Lower leg skin (tissue), 4 donors: Measurements from ENCODE around the gene RABL6. TPM values are rescaled to one million over a fixed set of nuclear protein-coding genes. Genes with fewer than 3 reads are reported as not detected.
"Not testable (repeated sequence)": the region's sequence is repeated elsewhere in the genome, so short reads cannot be mapped to it uniquely, and the experiment has no call there.

Experiments used
- DNase-seq, 2 donors: peaks; one replicate each; pipeline ENCODE4 v3.0.0-alpha.2; 2019; ENCODE audit warnings: low spot score in 2 of 2
- H3K4me3 ChIP-seq: fragments of 200-600 bp; sonication (generic); 2 replicates; pipeline ENCODE4 v1.5.1; 2017; ENCODE audit warnings: mild to moderate bottlenecking, low read depth; ENCODE audit not compliant: poor library complexity, severe bottlenecking
- CTCF ChIP-seq, 3 donors: fragments of 450-650 bp; IDR thresholded peaks; one replicate each; pipeline ENCODE4 v1.5.1; 2016; ENCODE audit warnings: antibody characterized with exemption in 3 of 3, mild to moderate bottlenecking in 3 of 3, moderate library complexity in 2 of 3
- POLR2A ChIP-seq, 2 donors: fragments of 450-650 bp; IDR thresholded peaks; one replicate each; pipeline ENCODE4 v1.6.1; 2016 to 2017; ENCODE audit warnings: antibody characterized with exemption in 2 of 2, mild to moderate bottlenecking in 1 of 2, moderate library complexity in 1 of 2
- WGBS, 2 donors: methylation state at CpG; one replicate each; pipeline ENCODE4 v1.1.5; 2018; 5-methylcytosine and 5-hydroxymethylcytosine counted together
- intact Hi-C: fragments of 100-400 bp; cut with DNase I; formaldehyde crosslinking; loops from one replicate; pipeline ENCODE4 v1.15.0; 2023; ENCODE audit warnings: low total_unique reads
- total RNA-seq, 4 donors: library from RNA; depleted of rRNA; stranded (reverse); fragments of >200 nt; gene quantifications; one replicate each; pipeline ENCODE4 v1.1.0, GENCODE V29; 2016

Gene RABL6
- total RNA-seq, 4 donors from 2014 or later: 47.8 to 75.1 (median 55.5) TPM

GRCh38 chr9:136782452-136782851 is 25.3 kb upstream of the RABL6 start:
- 84 to 95% methylated on average over 3 of the region's 3 CpGs for WGBS, 2 donors
- intact Hi-C loops: loop anchor here (5.0 kb wide), 1 partner anchor 250 kb away; the partner anchor contains the start of gene FUT7
- no peak overlapping the region for H3K4me3 ChIP-seq
- TF ChIP-seq CTCF (IDR thresholded peaks at IDR 0.05): no peak
- TF ChIP-seq POLR2A (IDR thresholded peaks at IDR 0.05): no peak
- DNase-seq: no peak

GRCh38 chr9:136784249-136784996 is 23.3 kb upstream of the RABL6 start:
- no peak for DNase-seq
- no peak for TF ChIP-seq POLR2A (IDR thresholded peaks at IDR 0.05)
- no peak for TF ChIP-seq CTCF (IDR thresholded peaks at IDR 0.05)
- intact Hi-C loops: loop anchor here (5.0 kb wide), 1 partner anchor 248 kb away; the partner anchor contains the start of gene FUT7
- H3K4me3 ChIP-seq: no peak overlapping the region
- 25 to 37% methylated on average over 9 of the region's 9 CpGs for WGBS, 2 donors

GRCh38 chr9:136784997-136785361 is 22.8 kb upstream of the RABL6 start:
- DNase-seq: no peak
- no peak overlapping the region for H3K4me3 ChIP-seq
- 87 to 88% methylated on average over 6 of the region's 6 CpGs for WGBS, 2 donors
- TF ChIP-seq POLR2A (IDR thresholded peaks at IDR 0.05): no peak
- TF ChIP-seq CTCF (IDR thresholded peaks at IDR 0.05): no peak
- intact Hi-C loops: loop anchor here (5.0 kb wide), 1 partner anchor 247 kb away; the partner anchor contains the start of gene FUT7

- WGBS, 2 donors: 76 to 81% methylated on average over 14 to 23 of the region's 23 CpGs
- DNase-seq, intact Hi-C loops, H3K4me3 ChIP-seq: not testable (repeated sequence)
Observed at GRCh38 chr9:136785565-136786355, 22.0 kb upstream of the RABL6 start.

- no peak overlapping the region for H3K4me3 ChIP-seq
- no peak for TF ChIP-seq CTCF (IDR thresholded peaks at IDR 0.05)
- no peak for TF ChIP-seq POLR2A (IDR thresholded peaks at IDR 0.05)
- intact Hi-C loops: no loop called here
- WGBS, 2 donors: 68% methylated on average over 10 of the region's 10 CpGs
- DNase-seq: no peak
Observed at GRCh38 chr9:136786451-136786850, 21.3 kb upstream of the RABL6 start.

- DNase-seq, H3K4me3 ChIP-seq, intact Hi-C loops: not testable (repeated sequence)
- WGBS, 2 donors: 35 to 38% methylated on average over 4 of the region's 4 CpGs
Observed at GRCh38 chr9:136786983-136787382, 20.8 kb upstream of the RABL6 start.
